Renal pelvis (tissue), 3 donors: Measurements from ENCODE around the gene TSTD2. TPM values are rescaled to one million over a fixed set of nuclear protein-coding genes. Genes with fewer than 3 reads are reported as not detected.

Source experiments
- polyA plus RNA-seq, 3 donors: library from polyadenylated mRNA; unstranded; fragments of 120-200 nt; gene quantifications; one replicate each; pipeline ENCODE4 v1.2.1, GENCODE V29; 2013; ENCODE audit not compliant: insufficient read length in 3 of 3

Gene TSTD2
- polyA plus RNA-seq, 3 donors: 29.0 to 40.8 (median 38.8) TPM

Other genes starting within 250 kb of the TSTD2 start
- 1 to 10 TPM; 7.1 to 7.7 (median 7.2) TPM for gene TDRD7, start 221.3 kb downstream of the TSTD2 start, polyA plus RNA-seq
- 1 to 10 TPM; 1.4 to 1.9 (median 1.6) TPM for gene TMOD1, start 131.7 kb downstream of the TSTD2 start, polyA plus RNA-seq
- gene NCBP1, start 453 bp upstream of the TSTD2 start, polyA plus RNA-seq: 10 to 100 TPM; 38.0 to 51.2 (median 46.0) TPM
- 10 to 100 TPM; 33.5 to 34.0 (median 34.0) TPM for gene XPA, start 64.0 kb upstream of the TSTD2 start, polyA plus RNA-seq
- gene FOXE1, start 219.9 kb upstream of the TSTD2 start, polyA plus RNA-seq: under 1 TPM in 1 of 3 donors, not detected in 2; 0.03 TPM